Muscle layer of duodenum (tissue), 2 donors: Measurements from ENCODE around the gene DIP2C.

Source experiments
- H3K27ac ChIP-seq: one replicate; pipeline ENCODE4 v1.7.0; 2013; ENCODE audit warnings: mild to moderate bottlenecking, low read length
- H3K27me3 ChIP-seq: one replicate; pipeline ENCODE4 v1.7.0; 2013; ENCODE audit warnings: low read depth, mild to moderate bottlenecking, control low read depth, low read length
- H3K36me3 ChIP-seq, 2 donors: one replicate each; pipeline ENCODE4 v1.7.0; 2013; ENCODE audit warnings: low read length in 2 of 2, control low read depth in 1 of 2, mild to moderate bottlenecking in 1 of 2; ENCODE audit not compliant: insufficient read depth in 2 of 2, control insufficient read depth in 1 of 2
- H3K4me1 ChIP-seq, 2 donors: one replicate each; pipeline ENCODE4 v1.7.0; 2013; ENCODE audit warnings: low read length in 2 of 2, mild to moderate bottlenecking in 2 of 2, control low read depth in 1 of 2, moderate library complexity in 1 of 2; ENCODE audit not compliant: insufficient read depth in 2 of 2, control insufficient read depth in 1 of 2
- H3K4me3 ChIP-seq, 2 donors: one replicate each; pipeline ENCODE4 v1.7.0; 2013; ENCODE audit warnings: low read length in 2 of 2, low read depth in 1 of 2, mild to moderate bottlenecking in 1 of 2
- H3K9me3 ChIP-seq, 2 donors: one replicate each; pipeline ENCODE4 v1.7.0; 2013; ENCODE audit warnings: low read length in 2 of 2, control low read depth in 1 of 2, mild to moderate bottlenecking in 1 of 2; ENCODE audit not compliant: control insufficient read depth in 1 of 2
- donor health status: healthy.

Gene DIP2C

GRCh38 chr10:390449-391100, 298.9 kb downstream of the DIP2C start:
- H3K4me3 ChIP-seq = no peak overlapping the region
- H3K9me3 ChIP-seq = no peaks in the 10 kb centered on the region
- H3K27me3 ChIP-seq = no peaks in the 10 kb centered on the region
- peaks cover 15 to 32% of the 10 kb centered on the region in 2 donors for H3K36me3 ChIP-seq
- peaks cover 0 to 3% of the 10 kb centered on the region in 2 donors for H3K4me1 ChIP-seq
- H3K27ac ChIP-seq = no peak overlapping the region

GRCh38 chr10:389836-390448, 299.5 kb downstream of the DIP2C start:
- Histone ChIP-seq H3K27me3 (no peaks in the 10 kb centered on the region), H3K9me3 (no peaks in the 10 kb centered on the region), H3K27ac (no peak overlapping the region), H3K4me1 (peaks cover 0 to 3% of the 10 kb centered on the region in 2 donors), H3K36me3 (peaks cover 16 to 34% of the 10 kb centered on the region in 2 donors), H3K4me3 (no peak overlapping the region)

GRCh38 chr10:389261-389790, 300.1 kb downstream of the DIP2C start:
- Histone ChIP-seq H3K9me3 (no peaks in the 10 kb centered on the region), H3K4me1 (no peaks in the 10 kb centered on the region), H3K27me3 (no peaks in the 10 kb centered on the region), H3K36me3 (peaks cover 20 to 40% of the 10 kb centered on the region in 2 donors), H3K4me3 (no peak overlapping the region), H3K27ac (no peak overlapping the region)

- no peaks in the 10 kb centered on the region for H3K9me3 ChIP-seq
- H3K36me3 ChIP-seq = peaks cover 21 to 47% of the 10 kb centered on the region in 2 donors
- H3K27me3 ChIP-seq = no peaks in the 10 kb centered on the region
- H3K4me3 ChIP-seq = no peak overlapping the region
- no peaks in the 10 kb centered on the region for H3K4me1 ChIP-seq
- no peak overlapping the region for H3K27ac ChIP-seq
Observed at GRCh38 chr10:388661-389045, 300.8 kb downstream of the DIP2C start.

GRCh38 chr10:387909-388660, 301.4 kb downstream of the DIP2C start:
- Histone ChIP-seq H3K4me3 (no peak overlapping the region), H3K4me1 (no peaks in the 10 kb centered on the region), H3K9me3 (no peaks in the 10 kb centered on the region), H3K36me3 (peaks cover 27 to 52% of the 10 kb centered on the region in 2 donors), H3K27ac (no peak overlapping the region), H3K27me3 (no peaks in the 10 kb centered on the region)

GRCh38 chr10:387593-387891, 301.9 kb downstream of the DIP2C start:
- Histone ChIP-seq H3K9me3 (no peaks in the 10 kb centered on the region), H3K27ac (no peak overlapping the region), H3K4me3 (no peak overlapping the region), H3K4me1 (no peaks in the 10 kb centered on the region), H3K27me3 (no peaks in the 10 kb centered on the region), H3K36me3 (peaks cover 28 to 57% of the 10 kb centered on the region in 2 donors)

- Histone ChIP-seq H3K27me3 (no peaks in the 10 kb centered on the region), H3K9me3 (no peaks in the 10 kb centered on the region), H3K27ac (no peak overlapping the region), H3K36me3 (peaks cover 32 to 62% of the 10 kb centered on the region in 2 donors), H3K4me1 (no peaks in the 10 kb centered on the region), H3K4me3 (no peak overlapping the region)
Observed at GRCh38 chr10:386771-387592, 302.5 kb downstream of the DIP2C start.

- H3K36me3 ChIP-seq = peaks cover 32 to 70% of the 10 kb centered on the region in 2 donors
- no peaks in the 10 kb centered on the region for H3K4me1 ChIP-seq
- no peak overlapping the region for H3K4me3 ChIP-seq
- H3K27ac ChIP-seq = no peak overlapping the region
- H3K27me3 ChIP-seq = no peaks in the 10 kb centered on the region
- H3K9me3 ChIP-seq = no peaks in the 10 kb centered on the region
Observed at GRCh38 chr10:385571-386300, 303.7 kb downstream of the DIP2C start.

GRCh38 chr10:384538-385305, 304.7 kb downstream of the DIP2C start:
- H3K9me3 ChIP-seq = no peaks in the 10 kb centered on the region
- peaks cover 23 to 60% of the 10 kb centered on the region in 2 donors for H3K36me3 ChIP-seq
- no peaks in the 10 kb centered on the region for H3K4me1 ChIP-seq
- no peaks in the 10 kb centered on the region for H3K27me3 ChIP-seq
- no peak overlapping the region for H3K4me3 ChIP-seq
- H3K27ac ChIP-seq = no peak overlapping the region

- H3K27ac ChIP-seq = no peak overlapping the region
- peaks cover 22 to 53% of the 10 kb centered on the region in 2 donors for H3K36me3 ChIP-seq
Observed at GRCh38 chr10:383519-383918, 305.9 kb downstream of the DIP2C start.

More at GRCh38 chr10:383519-383918, 305.9 kb downstream of the DIP2C start:
- H3K4me3 ChIP-seq = no peak overlapping the region
- no peaks in the 10 kb centered on the region for H3K27me3 ChIP-seq
- no peaks in the 10 kb centered on the region for H3K9me3 ChIP-seq
- no peaks in the 10 kb centered on the region for H3K4me1 ChIP-seq
